ENCODE data around the gene RBFOX1. TPM values are rescaled to one million over a fixed set of nuclear protein-coding genes. Genes with fewer than 3 reads are reported as not detected.

RBFOX1 gene
- total RNA-seq, 1 donor from 2014 or later = not detected

DNA sequence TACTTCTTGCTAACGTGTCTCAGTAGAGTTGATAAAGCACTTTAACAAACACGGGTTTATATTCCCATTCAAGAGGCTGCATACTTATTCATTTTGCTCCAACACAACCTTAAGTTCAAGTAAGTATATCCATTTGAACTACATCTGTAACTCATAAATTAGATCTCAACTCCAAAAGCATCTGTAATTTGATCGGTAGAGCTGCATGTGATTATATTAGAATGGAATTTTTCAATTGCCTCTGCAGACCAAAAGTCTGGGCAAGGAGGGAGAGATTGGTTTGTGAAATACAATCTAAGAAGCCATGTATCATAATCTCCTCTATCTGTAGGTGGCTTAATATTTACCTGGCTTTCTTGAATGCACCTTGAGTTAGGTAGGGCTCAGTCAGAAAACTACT lies 371.0 kb downstream of the RBFOX1 start:
- no peaks in the 10 kb centered on the region for H3K4me1 Mint-ChIP-seq
- H3K27me3 Mint-ChIP-seq = no peaks in the 10 kb centered on the region
- no peak overlapping the region for H3K4me3 Mint-ChIP-seq
- DNase-seq = no peak
- intact Hi-C loops (cut with micrococcal nuclease) = no loop called here
- no peaks in the 10 kb centered on the region for H3K36me3 Mint-ChIP-seq (ENCODE audit: low read depth)
- H3K9me3 Mint-ChIP-seq = peaks cover 24% of the 10 kb centered on the region
- no peak overlapping the region for H3K27ac Mint-ChIP-seq

DNA sequence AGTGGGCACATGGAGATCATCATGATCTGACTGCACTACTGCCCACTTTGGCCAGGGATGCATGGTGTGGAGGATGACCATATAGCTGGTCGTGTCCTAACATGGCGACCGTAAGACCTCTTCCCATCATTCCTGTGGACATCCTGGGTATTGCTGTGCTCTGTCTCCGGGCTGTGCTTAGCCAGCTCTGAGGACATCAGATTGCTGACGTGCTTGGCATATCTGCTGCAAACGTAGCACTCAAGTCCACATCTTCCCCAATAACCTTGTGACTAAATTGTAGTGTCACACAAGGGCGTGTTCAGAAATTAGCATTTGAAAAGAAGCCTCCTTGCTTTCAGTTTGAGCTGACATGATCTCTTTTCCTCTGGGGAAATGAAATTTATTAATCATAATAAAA lies 373.2 kb downstream of the RBFOX1 start:
- H3K9me3 Mint-ChIP-seq = peaks cover 20% of the 10 kb centered on the region
- no peaks in the 10 kb centered on the region for H3K27me3 Mint-ChIP-seq
- no peak overlapping the region for H3K4me3 Mint-ChIP-seq
- H3K4me1 Mint-ChIP-seq = no peaks in the 10 kb centered on the region
- intact Hi-C loops (cut with micrococcal nuclease) = no loop called here
- no peak overlapping the region for H3K27ac Mint-ChIP-seq
- DNase-seq = no peak
- H3K36me3 Mint-ChIP-seq (ENCODE audit: low read depth) = no peaks in the 10 kb centered on the region

DNA sequence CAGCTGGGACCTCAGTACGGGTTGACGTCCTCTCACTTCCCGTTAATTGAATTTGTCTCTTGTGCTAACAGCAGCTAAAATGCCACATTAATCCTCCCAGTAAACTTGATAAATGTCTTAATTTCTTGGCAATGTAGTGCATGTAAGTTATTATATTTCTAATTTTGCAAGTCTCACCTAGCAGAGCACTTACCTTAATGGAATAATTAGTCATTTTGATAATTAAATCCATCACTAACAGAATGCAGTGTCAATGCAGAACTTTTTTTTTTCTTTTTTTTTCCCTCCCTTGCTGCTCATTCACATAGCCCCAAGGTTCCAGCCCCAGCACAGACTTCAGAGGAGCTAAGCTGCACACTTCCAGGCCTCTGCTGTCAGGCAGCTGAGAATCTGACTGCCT lies 376.5 kb downstream of the RBFOX1 start:
- Mint-ChIP-seq H3K36me3 (ENCODE audit: low read depth) (no peaks in the 10 kb centered on the region), H3K4me3 (no peak overlapping the region), H3K4me1 (no peaks in the 10 kb centered on the region), H3K9me3 (peaks cover 16% of the 10 kb centered on the region), H3K27ac (no peak overlapping the region), H3K27me3 (no peaks in the 10 kb centered on the region)
- no peak for DNase-seq
- intact Hi-C loops (cut with micrococcal nuclease) = no loop called here

DNA sequence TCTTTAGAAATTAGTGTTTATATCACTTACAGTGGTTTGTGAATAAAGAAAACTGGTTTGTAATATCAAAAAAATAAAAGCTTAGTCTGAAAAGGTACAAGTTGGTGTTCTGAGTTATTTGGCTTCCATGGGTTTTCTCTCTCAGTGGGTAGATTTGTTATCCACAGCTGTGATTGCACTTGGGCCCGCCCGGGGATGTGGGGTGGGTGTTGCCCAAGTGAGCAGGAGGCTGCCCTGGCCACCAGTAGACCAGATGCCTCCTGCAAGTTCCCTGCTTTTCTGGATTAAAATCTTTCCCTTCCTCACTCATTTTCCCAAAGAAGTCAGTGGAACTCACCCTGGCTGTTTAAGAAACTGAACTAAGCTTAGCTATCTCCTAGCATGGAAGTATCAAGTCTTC lies 380.6 kb downstream of the RBFOX1 start:
- no peaks in the 10 kb centered on the region for H3K36me3 Mint-ChIP-seq (ENCODE audit: low read depth)
- H3K27me3 Mint-ChIP-seq = no peaks in the 10 kb centered on the region
- DNase-seq = no peak
- H3K9me3 Mint-ChIP-seq = peaks cover 9% of the 10 kb centered on the region
- intact Hi-C loops (cut with micrococcal nuclease) = no loop called here
- H3K27ac Mint-ChIP-seq = no peak overlapping the region
- H3K4me1 Mint-ChIP-seq = no peaks in the 10 kb centered on the region
- no peak overlapping the region for H3K4me3 Mint-ChIP-seq

DNA sequence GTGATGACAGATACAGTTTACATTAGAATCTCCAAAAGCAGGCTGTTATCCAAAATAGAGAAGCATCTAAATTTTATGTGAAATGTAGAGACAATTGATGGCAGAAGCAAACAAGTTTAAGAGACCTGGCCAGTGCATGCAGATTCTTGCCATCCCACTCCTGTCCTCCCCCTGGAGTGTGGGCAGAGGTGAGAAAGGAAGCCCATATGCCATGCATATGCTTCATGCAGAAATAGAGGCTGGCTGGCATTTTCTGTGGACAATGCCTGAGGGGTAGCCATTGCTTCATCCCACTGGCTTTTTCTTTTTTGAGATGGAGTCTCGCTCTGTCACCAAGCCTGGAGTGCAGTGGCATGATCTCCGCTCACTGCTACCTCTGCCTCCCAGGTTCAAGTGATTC lies 382.1 kb downstream of the RBFOX1 start:
- Mint-ChIP-seq H3K27me3 (no peaks in the 10 kb centered on the region), H3K36me3 (ENCODE audit: low read depth) (no peaks in the 10 kb centered on the region), H3K4me3 (no peak overlapping the region), H3K27ac (no peak overlapping the region), H3K4me1 (no peaks in the 10 kb centered on the region), H3K9me3 (peaks cover 4% of the 10 kb centered on the region)
- no peak for DNase-seq
- intact Hi-C loops (cut with micrococcal nuclease) = no loop called here

DNA sequence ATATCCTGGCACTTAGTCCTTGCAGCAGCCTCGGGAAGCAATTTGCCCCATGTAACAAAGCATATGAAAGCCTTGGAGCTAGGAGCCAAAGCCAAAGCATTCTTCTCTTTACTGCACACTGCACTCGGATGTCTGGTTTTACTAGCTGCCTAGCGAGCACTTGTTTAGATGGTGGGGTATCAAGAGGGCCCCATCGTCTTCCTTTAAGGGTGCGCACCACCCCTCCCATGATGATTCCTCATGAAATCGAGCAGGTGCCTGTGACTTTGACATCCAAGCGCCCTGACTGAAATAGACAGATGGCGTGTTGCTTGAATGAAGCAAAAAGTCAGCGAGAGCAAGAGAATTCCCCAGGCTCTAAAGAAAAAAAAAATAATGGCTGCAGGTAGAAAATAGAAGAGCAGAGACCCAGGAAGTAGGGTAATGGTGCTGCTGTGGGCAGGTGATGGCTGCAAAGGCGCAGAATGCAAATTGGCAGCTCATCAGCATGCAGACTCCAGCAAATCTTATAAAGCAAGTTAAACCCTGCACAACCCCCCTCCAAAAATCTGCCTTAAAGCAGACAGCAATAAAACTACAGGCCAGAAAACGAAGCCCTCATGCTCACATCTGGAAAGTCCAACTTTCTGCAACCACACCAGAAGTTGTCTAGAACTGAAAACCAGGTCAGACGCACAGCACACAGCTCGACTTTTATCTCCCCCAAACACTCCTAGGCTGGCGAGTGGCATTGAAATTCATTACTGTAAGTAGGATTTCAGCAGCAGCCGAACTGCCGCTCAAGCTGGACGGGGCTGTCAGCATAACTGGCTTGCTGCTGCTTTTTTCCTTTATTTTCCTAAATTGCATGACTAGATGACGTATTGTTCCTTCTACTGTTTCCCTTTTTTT lies 384.3 kb downstream of the RBFOX1 start:
- no peak overlapping the region for H3K4me3 Mint-ChIP-seq
- no peaks in the 10 kb centered on the region for H3K36me3 Mint-ChIP-seq (ENCODE audit: low read depth)
- no peak for DNase-seq
- no peak overlapping the region for H3K27ac Mint-ChIP-seq
- no peaks in the 10 kb centered on the region for H3K4me1 Mint-ChIP-seq
- H3K27me3 Mint-ChIP-seq = no peaks in the 10 kb centered on the region
- H3K9me3 Mint-ChIP-seq = peaks cover 4% of the 10 kb centered on the region
- intact Hi-C loops (cut with micrococcal nuclease) = no loop called here

DNA sequence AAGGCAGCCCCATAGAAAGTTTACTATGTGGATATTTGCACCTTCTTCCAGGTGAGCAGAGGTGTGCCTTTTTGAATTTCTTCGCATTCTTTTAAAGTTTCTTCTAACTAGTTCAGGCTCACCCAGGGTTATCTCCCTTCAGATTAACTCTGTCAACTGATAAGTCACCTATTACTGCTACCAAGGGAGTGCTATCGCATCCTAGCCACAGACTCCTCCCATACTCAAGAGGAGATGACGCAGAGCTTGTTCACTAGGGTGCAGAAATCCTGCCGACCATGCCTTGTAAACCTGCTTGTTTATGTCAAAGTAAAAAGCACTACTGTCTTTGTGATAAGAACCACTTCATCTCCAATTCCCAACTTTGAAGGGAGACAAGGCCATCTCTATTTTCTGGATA lies 390.1 kb downstream of the RBFOX1 start:
- H3K9me3 Mint-ChIP-seq = peaks cover 8% of the 10 kb centered on the region
- no peak overlapping the region for H3K27ac Mint-ChIP-seq
- no peak for DNase-seq
- no peaks in the 10 kb centered on the region for H3K36me3 Mint-ChIP-seq (ENCODE audit: low read depth)
- no peaks in the 10 kb centered on the region for H3K4me1 Mint-ChIP-seq
- no peaks in the 10 kb centered on the region for H3K27me3 Mint-ChIP-seq
- no peak overlapping the region for H3K4me3 Mint-ChIP-seq
- intact Hi-C loops (cut with micrococcal nuclease) = no loop called here

DNA sequence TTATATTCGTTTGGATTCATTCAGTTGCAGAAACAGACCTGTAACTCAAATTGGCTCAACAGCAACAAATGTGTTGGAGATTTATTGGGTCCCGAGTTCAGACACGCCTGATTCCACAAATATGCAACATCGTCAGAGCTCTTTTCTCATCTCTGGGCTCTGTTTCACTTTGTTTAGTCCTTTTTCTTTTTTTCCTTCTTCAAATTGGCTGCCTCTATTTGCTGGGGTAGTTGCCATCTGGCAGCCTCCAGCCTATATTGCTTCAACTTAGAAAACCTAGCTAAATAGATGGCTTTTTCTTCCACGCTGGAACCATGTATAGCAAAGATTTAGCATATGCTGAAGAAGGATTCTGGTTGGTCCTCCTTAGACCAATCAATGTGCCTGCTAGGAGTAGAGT lies 398.5 kb downstream of the RBFOX1 start:
- H3K27me3 Mint-ChIP-seq = no peaks in the 10 kb centered on the region
- H3K4me1 Mint-ChIP-seq = no peaks in the 10 kb centered on the region
- peaks cover 14% of the 10 kb centered on the region for H3K9me3 Mint-ChIP-seq
- H3K4me3 Mint-ChIP-seq = no peak overlapping the region
- no peaks in the 10 kb centered on the region for H3K36me3 Mint-ChIP-seq (ENCODE audit: low read depth)
- DNase-seq = no peak
- intact Hi-C loops (cut with micrococcal nuclease) = no loop called here
- H3K27ac Mint-ChIP-seq = no peak overlapping the region

DNA sequence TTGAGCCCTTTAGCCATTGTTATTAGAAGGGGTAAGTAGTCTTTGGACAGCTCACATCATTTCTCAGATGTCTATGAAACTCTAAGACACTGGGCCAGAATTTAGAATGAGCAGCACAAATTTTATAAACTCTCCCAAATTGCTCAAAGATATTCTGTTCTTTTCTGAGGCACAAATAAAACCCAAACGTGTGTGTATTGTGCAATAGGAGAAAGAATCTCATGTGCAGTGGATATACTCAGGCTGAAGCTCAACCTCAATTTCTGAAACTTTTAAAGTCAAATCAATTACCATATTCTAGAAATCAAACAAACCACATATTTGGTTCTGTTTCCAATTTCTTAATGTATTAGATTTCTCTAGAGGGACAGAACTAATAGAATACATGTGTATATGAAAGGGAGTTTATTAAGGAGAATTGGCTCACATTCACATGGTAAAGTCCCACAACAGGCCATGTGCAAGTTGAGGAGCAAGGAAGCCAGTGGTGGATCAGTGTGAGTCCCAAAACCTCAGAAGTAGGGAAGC lies 403.6 kb downstream of the RBFOX1 start:
- H3K27me3 Mint-ChIP-seq = no peaks in the 10 kb centered on the region
- H3K9me3 Mint-ChIP-seq = peaks cover 10% of the 10 kb centered on the region
- intact Hi-C loops (cut with micrococcal nuclease) = no loop called here

DNA sequence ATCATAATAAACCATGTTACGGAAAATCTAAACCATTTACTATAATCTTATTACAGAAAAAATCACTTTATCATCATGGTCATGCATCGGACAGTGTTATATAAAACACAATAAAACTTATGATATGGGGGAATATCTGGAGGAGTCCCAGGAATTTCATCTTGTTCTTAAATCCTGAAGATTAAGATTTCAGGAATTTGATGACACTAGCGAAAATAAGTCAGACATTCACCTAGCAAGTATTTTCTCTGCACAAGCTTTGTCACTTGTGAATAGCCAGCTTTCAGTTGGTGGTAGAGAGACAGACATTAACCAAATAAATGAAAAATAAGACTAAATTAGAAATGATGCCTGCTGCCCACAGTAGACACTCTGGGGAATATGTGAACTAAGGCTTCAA lies 410.0 kb downstream of the RBFOX1 start:
- no peak for DNase-seq
- Mint-ChIP-seq H3K36me3 (ENCODE audit: low read depth) (no peaks in the 10 kb centered on the region), H3K9me3 (peaks cover 12% of the 10 kb centered on the region), H3K27ac (no peak overlapping the region), H3K27me3 (no peaks in the 10 kb centered on the region), H3K4me1 (no peaks in the 10 kb centered on the region), H3K4me3 (no peak overlapping the region)
- intact Hi-C loops (cut with micrococcal nuclease) = no loop called here

More for the DNA sequence above, 403.6 kb downstream of the RBFOX1 start:
- Mint-ChIP-seq H3K4me1 (no peaks in the 10 kb centered on the region), H3K27ac (no peak overlapping the region), H3K36me3 (ENCODE audit: low read depth) (no peaks in the 10 kb centered on the region), H3K4me3 (no peak overlapping the region)
- DNase-seq = no peak

DNA sequence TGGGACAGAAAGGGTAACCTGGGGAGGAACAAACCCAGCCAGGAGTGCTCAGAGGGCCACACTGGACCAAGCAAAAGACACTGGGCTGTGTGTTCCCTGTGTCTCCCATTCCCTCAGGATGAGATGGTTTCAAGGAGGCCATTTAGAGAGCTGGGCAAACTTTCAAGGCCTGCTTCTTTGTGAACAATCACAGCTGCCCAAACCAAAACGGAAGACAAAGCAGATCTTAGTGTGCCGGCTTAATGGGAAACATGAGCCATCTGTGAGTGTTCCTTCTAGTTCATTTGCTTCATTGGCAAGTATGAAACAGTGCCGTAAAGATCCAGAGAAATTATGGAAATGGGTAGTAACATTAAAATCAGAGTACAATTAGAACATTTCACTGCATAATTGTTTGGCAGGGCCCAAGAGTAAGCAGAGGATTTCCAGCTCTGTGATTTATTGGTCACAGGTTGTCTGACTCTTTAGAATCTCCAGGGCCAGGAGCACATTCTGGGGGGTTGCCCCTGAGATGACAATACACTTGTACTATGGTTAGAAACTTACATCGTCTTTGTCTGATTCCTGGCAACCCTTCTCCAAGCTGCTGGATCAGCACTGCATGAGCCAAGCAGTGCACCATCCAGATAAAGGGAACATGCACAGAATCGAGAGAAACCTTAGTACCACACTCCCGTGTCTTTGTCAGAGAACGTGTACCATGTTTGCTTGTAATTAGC lies 412.1 kb downstream of the RBFOX1 start:
- Mint-ChIP-seq H3K4me3 (no peak overlapping the region), H3K27me3 (no peaks in the 10 kb centered on the region), H3K27ac (no peak overlapping the region), H3K36me3 (ENCODE audit: low read depth) (no peaks in the 10 kb centered on the region), H3K9me3 (peaks cover 17% of the 10 kb centered on the region), H3K4me1 (no peaks in the 10 kb centered on the region)
- intact Hi-C loops (cut with micrococcal nuclease) = no loop called here
- no peak for DNase-seq

DNA sequence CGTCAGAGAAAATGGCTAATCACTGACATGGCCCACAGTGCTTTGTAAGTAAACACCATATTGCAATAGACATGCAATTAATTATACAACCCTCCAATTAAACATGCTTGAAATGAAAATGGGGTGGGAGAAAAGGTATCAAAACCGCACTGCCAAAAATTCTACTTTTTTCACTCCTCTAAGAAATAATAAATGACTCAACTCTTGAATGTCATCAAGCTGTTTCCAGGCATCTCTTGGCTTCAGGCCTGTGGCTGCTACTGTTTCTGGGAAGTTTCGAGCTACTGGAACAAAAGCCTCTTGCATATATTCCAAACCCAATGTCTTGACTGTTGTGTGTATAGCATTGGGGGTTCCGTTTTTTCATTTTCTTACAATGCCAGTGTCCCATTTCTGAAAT lies 412.6 kb downstream of the RBFOX1 start:
- H3K9me3 Mint-ChIP-seq = peaks cover 22% of the 10 kb centered on the region
- no peaks in the 10 kb centered on the region for H3K36me3 Mint-ChIP-seq (ENCODE audit: low read depth)
- intact Hi-C loops (cut with micrococcal nuclease) = no loop called here
- no peaks in the 10 kb centered on the region for H3K4me1 Mint-ChIP-seq
- no peak overlapping the region for H3K4me3 Mint-ChIP-seq
- H3K27ac Mint-ChIP-seq = no peak overlapping the region
- no peaks in the 10 kb centered on the region for H3K27me3 Mint-ChIP-seq
- DNase-seq = no peak

DNA sequence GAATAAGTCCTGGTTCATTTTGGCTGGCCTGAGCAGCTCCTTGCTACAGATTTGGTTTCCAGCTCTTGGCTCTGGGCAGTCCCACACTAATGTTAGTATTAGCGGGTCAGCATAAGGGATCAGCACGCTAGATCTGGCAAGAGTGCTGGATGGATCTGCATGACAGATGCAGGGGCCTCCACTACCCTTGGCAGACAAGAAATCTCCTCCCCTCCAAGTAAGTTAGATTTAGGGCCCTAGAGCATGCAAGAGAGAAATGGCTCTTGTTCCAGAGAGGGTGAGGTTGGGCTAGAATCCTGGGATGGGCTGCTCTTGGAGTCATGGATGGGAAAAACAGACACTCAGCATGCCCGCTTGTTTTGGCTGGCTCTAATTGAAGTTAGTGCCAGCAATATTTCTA lies 414.3 kb downstream of the RBFOX1 start:
- Mint-ChIP-seq H3K36me3 (ENCODE audit: low read depth) (no peaks in the 10 kb centered on the region), H3K27me3 (no peaks in the 10 kb centered on the region), H3K4me3 (no peak overlapping the region), H3K4me1 (no peaks in the 10 kb centered on the region), H3K9me3 (peaks cover 22% of the 10 kb centered on the region), H3K27ac (no peak overlapping the region)
- DNase-seq = no peak
- intact Hi-C loops (cut with micrococcal nuclease) = no loop called here

DNA sequence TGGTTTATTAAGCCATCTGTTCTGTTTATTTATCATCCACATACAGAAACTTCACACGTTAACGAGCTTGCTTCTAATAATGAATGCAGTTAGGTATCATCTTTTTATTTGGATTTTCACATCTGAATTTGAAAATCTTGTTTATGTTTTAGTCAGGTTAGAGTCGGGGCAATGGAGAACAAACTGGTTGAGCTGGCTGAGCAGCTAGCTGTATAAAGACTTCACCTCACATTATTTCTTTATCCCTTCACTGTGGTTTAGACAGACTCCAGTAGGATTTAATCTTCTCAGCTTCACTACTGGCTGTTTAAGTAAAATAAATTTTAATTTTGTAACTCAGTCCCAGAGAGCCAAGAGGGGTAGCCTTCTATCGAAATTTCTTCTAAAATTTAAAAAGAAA lies 415.9 kb downstream of the RBFOX1 start:
- intact Hi-C loops (cut with micrococcal nuclease) = no loop called here
- H3K27ac Mint-ChIP-seq = no peak overlapping the region
- H3K36me3 Mint-ChIP-seq (ENCODE audit: low read depth) = no peaks in the 10 kb centered on the region
- peaks cover 22% of the 10 kb centered on the region for H3K9me3 Mint-ChIP-seq
- H3K4me1 Mint-ChIP-seq = no peaks in the 10 kb centered on the region
- no peaks in the 10 kb centered on the region for H3K27me3 Mint-ChIP-seq
- no peak overlapping the region for H3K4me3 Mint-ChIP-seq
- no peak for DNase-seq
